ENCODE measurements around the gene TMEM219.
"Not testable (repeated sequence)": the region's sequence is repeated elsewhere in the genome, so short reads cannot be mapped to it uniquely, and the experiment has no call there.

Gene TMEM219

DNA sequence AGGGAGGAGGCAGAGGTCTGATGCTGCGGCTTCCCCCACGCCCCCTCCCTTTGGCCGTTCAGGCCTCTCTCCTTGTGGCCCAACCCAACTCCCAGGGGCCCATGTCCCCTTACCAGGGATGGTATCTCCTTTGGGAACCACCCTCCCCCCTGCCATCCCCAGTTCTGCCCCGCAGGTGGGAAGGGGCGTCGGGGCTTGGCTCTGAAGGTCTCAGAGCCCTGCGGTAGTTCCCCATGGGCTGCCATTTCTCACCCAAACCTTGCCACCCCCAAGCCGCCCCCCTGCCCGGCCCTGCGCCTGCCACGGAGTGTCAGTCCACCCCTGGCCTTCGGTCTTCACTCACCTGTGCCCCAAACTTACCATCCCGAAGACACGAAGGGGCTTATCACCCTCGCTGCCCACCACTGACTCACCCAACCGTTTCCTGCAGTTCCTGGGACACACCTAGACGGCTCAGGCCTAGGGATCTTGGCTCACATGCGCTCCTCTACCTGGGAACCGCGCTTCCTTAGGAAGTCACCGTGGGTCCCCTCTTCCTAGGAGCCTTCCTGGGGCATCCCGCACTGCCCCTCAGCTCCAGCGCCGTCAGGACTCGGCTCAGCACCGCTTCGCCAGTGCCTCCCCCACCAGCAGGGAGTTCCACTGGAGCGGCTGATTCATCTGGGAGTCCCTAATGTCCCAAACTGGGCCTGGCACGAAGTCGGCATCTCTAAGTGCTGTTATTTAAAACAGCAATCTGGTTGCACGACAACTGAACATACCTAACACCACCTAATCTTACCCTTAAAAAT, 50.0 kb downstream of the TMEM219 start:
- DNase-seq (ENCODE audit: low spot score) = no peak

DNA sequence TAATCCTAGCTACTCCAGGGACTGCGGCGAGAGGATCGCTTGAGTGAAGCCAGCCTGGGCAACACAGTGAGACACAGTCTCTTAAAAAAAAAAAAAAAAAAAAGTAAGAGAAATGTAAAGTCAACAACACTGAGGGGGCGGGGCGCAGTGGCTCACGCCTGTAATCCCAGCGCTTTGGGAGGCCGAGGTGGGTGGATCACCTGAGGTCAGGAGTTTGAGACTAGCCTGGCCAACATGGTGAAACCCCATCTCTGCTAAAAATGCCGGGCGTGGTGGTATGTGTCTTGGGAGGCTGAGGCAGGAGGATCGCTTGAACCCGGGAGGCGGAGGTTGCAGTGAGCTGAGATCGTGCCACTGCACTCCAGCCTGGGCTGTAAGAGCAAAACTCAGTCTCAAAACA, 50.7 kb downstream of the TMEM219 start:
- DNase-seq (ENCODE audit: low spot score) = not testable (repeated sequence)

DNA sequence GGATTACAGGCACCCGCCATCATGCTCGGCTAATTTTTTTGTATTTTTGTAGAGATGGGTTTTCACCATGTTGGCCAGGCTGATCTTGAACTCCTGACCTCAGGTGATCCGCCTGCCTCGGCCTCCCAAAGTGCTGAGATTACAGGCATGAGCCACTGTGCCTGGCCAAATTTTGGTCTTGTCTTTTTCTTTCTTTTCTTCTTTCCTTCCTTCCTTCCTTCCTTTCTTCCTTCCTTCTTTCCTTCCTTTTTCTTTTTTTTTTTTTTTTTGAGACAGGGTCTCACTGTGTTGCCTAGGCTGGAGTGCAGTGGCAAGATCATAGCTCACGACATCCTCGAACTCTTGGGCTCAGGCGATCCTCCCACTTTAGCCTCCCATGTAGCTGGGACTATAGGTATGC, 53.6 kb downstream of the TMEM219 start:
- not testable (repeated sequence) for DNase-seq (ENCODE audit: low spot score)

DNA sequence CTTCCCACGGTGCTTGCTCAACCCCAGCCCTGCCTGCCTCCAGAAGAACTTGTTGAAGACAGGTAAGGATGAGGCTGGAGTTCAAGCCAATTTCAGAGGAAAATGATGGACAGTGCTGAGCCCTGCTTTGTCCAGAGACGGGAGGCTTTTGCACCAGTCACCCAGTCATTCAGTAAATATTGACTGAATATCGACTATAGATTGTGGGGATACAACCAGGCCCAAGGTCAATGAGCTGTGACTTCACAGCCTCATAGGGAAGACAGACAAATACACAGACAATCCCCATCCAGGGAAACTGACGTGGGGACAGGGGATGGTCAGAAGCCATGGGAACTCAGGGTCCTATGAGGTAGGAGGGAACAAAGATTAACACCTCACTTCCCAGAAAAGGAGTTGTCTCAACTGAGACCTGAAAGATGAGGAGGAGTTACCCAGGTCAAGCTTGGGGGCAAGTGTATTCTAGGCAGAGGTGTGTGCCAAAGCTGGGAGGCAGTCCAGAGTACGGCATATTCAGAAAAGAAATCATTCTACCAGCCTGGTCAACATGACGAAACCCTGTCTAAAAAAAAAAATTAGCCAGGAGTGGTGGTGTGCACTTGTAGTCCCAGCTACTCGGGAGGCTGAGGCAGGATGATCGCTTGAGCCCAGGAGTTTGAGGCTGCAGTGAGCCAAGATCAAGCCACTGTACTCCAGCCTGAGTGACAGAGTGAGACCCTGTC, 54.8 kb downstream of the TMEM219 start:
- DNase-seq (ENCODE audit: low spot score) = no peak

DNA sequence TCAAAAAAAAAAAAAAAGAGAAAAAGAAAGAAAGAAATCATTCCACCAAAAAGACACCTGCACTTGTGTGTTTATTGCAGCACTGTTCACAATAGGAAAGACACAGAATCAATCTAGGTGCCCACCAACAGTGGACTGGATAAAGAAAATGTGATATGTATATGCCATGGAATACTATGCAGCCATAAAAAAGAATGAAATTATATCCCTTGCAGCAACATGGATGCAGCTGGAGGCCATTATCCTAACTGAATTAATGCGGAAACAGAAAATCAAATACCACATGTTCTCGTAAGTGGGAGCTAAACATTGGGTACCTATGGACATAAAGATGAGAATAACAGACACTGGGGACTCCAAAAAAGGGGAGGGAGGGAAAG, 55.4 kb downstream of the TMEM219 start:
- DNase-seq (ENCODE audit: low spot score) = no peak

DNA sequence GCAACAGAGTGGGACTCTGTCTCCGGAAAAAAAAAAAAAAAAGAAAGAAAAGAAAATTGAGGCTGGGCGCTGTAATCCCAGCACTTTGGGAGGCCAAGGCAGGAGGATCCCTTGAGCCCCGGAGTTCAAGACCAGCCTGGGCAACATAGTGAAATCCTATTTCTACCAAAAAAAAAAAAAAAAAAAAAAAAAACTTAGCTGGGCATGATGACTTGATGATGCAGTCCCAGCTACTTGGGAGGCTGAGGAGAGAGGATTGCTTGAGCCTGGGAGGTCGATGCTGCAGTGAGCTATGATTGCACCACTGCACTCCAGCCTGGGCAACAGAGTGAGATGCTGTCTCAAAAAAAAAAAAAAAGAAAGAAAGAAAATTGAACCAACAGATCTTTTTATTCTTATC, 56.1 kb downstream of the TMEM219 start:
- not testable (repeated sequence) for DNase-seq (ENCODE audit: low spot score)

DNA sequence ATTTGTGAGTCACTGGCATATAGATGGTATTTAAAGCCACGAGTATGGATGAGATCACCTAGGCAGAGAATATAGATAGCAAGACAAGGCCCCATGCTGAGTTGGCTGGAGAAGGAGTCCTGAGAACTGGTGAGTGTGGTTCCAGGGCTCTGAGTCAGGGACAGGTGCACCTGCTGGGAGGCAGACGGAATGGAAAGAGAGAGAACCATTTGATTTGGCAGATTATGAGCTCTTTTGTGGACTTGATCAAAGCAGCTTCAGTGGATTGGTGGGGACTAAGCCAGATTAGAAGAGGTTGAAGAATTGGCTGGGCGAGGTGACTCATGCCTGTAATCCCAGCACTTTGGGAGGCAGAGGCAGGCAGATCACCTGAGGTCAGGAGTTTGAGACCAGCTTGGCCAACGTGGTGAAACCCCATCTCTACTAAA, 56.9 kb downstream of the TMEM219 start:
- DNase-seq (ENCODE audit: low spot score) = no peak
